Panc1 (cell line): Measurements from ENCODE around the gene SLC25A34. TPM values are rescaled to one million over a fixed set of nuclear protein-coding genes. Genes with fewer than 3 reads are reported as not detected.

ENCODE experiments used
- ATAC-seq: fragments of 200-7000 bp; cut with Tn5 transposase; 2 replicates; pipeline ENCODE4 v1.9.1; 2020; ENCODE audit warnings: mild to moderate bottlenecking, moderate library complexity
- BruUV-seq: library from RNA; stranded (reverse); fragments of 400-500 nt; replicated peaks from 2 replicates; lab custom pipeline; 2021; lab: Mats Ljungman, UMichigan
- CTCF ChIA-PET: fragments of 300-600 bp; sonication (Branson Sonifier 250); formaldehyde crosslinking; loops from one replicate; lab custom pipeline; 2022; ENCODE audit warnings: antibody characterized with exemption; lab: Charles Lee
- POLR2A ChIA-PET: fragments of 300-600 bp; sonication (Branson Sonifier 250); formaldehyde crosslinking; loops from one replicate; lab custom pipeline; 2022; ENCODE audit warnings: antibody characterized with exemption; lab: Charles Lee
- DNase-seq: peaks from one replicate; pipeline ENCODE4 v3.0.0-alpha.2; 2010; ENCODE audit warnings: low read depth, low spot score
- H3K27ac ChIP-seq: 2 replicates; pipeline ENCODE4 v1.5.1; 2011; ENCODE audit warnings: mild to moderate bottlenecking, low read length, inconsistent platforms
- H3K27me3 ChIP-seq: fragments of 200-500 bp; sonication (Bioruptor generic); 2 replicates; pipeline ENCODE4 v1.6.0; 2014; ENCODE audit warnings: low read length, inconsistent platforms; ENCODE audit not compliant: control insufficient read depth, insufficient read depth
- H3K36me3 ChIP-seq: fragments of 200-500 bp; sonication (Bioruptor generic); 2 replicates; pipeline ENCODE4 v1.5.1; 2014; ENCODE audit warnings: inconsistent platforms, mild to moderate bottlenecking, low read length, moderate library complexity; ENCODE audit not compliant: control insufficient read depth, insufficient read depth
- H3K4me1 ChIP-seq: 2 replicates; pipeline ENCODE4 v1.5.1; 2011; ENCODE audit warnings: inconsistent platforms, mild to moderate bottlenecking, low read length, moderate library complexity; ENCODE audit not compliant: control insufficient read depth, insufficient read depth
- H3K4me3 ChIP-seq, 2 experiments: 2 replicates each; pipeline ENCODE4 v1.5.1; 2011 to 2012; ENCODE audit warnings: low read depth in 2 of 2, low read length in 2 of 2, mild to moderate bottlenecking in 2 of 2, inconsistent platforms in 1 of 2, moderate library complexity in 1 of 2
- H3K9me3 ChIP-seq: fragments of 200-500 bp; sonication (Bioruptor generic); 2 replicates; pipeline ENCODE4 v1.5.1; 2014; ENCODE audit warnings: low read depth, mild to moderate bottlenecking, inconsistent platforms, low read length, moderate library complexity; ENCODE audit not compliant: control insufficient read depth, insufficient read depth
- CTCF ChIP-seq: fragments of 450-650 bp; IDR thresholded peaks from 2 replicates; pipeline ENCODE4 v1.5.1; 2017; ENCODE audit warnings: mild to moderate bottlenecking
- POLR2AphosphoS5 ChIP-seq: IDR thresholded peaks from 2 replicates; pipeline ENCODE4 v1.6.1; 2012; ENCODE audit warnings: mild to moderate bottlenecking, low read depth, low read length, moderate library complexity
- SIN3A ChIP-seq: IDR thresholded peaks from 2 replicates; pipeline ENCODE4 v1.6.1; 2012; ENCODE audit warnings: low read depth, mild to moderate bottlenecking, low read length, moderate library complexity, borderline replicate concordance; ENCODE audit not compliant: insufficient read depth
- TCF7L2 ChIP-seq: IDR thresholded peaks from 2 replicates; pipeline ENCODE4 v1.6.1; 2011; ENCODE audit warnings: mild to moderate bottlenecking, low read depth, low read length, inconsistent platforms
- in situ Hi-C: cut with HindIII; loops from 2 replicates; pipeline ENCODE4 v1.10.0; 2016; ENCODE audit warnings: low sequenced_read_pairs, low pct_unique_long_range_greater_than_20kb
- intact Hi-C: fragments of 100-400 bp; cut with micrococcal nuclease; formaldehyde crosslinking; loops from one replicate; pipeline ENCODE4 v1.10.0; 2022; ENCODE audit not compliant: unreplicated experiment
- total RNA-seq: library from RNA; stranded (reverse); gene quantifications from one replicate; pipeline ENCODE4 v1.2.1, GENCODE V29; 2021; ENCODE audit not compliant: unreplicated experiment
- TF ChIP-seq, protein P1 (sequence below), 2 experiments: IDR thresholded peaks; 2 replicates each; pipeline ENCODE4 v1.6.1; 2011 to 2012; ENCODE audit warnings: low read depth in 2 of 2, control low read depth in 1 of 2, low read length in 1 of 2, mild to moderate bottlenecking in 1 of 2, moderate library complexity in 1 of 2; ENCODE audit not compliant: insufficient read depth in 1 of 2

The SLC25A34 gene
- total RNA-seq, 1 experiment from 2014 or later = 0.64 TPM

- ATAC-seq = peak; percentile 43; the same call in 1 of the 2 replicates
- intact Hi-C loops (no loop called here), in situ Hi-C loops (no loop called here)
- no peaks in the 10 kb centered on the region for H3K9me3 ChIP-seq
- no TSS peak for BruUV-seq
- no peaks in the 10 kb centered on the region for H3K27me3 ChIP-seq
- ChIA-PET POLR2A (no interaction called here), CTCF (no interaction called here)
- no peak overlapping the region for H3K4me3 ChIP-seq
- no peak overlapping the region for H3K27ac ChIP-seq
- H3K36me3 ChIP-seq = no peaks in the 10 kb centered on the region
- no peak for DNase-seq
- no peak for TF ChIP-seq SIN3A
- TF ChIP-seq TCF7L2 = no peak
- TF ChIP-seq CTCF = no peak
- TF ChIP-seq, protein P1, sequence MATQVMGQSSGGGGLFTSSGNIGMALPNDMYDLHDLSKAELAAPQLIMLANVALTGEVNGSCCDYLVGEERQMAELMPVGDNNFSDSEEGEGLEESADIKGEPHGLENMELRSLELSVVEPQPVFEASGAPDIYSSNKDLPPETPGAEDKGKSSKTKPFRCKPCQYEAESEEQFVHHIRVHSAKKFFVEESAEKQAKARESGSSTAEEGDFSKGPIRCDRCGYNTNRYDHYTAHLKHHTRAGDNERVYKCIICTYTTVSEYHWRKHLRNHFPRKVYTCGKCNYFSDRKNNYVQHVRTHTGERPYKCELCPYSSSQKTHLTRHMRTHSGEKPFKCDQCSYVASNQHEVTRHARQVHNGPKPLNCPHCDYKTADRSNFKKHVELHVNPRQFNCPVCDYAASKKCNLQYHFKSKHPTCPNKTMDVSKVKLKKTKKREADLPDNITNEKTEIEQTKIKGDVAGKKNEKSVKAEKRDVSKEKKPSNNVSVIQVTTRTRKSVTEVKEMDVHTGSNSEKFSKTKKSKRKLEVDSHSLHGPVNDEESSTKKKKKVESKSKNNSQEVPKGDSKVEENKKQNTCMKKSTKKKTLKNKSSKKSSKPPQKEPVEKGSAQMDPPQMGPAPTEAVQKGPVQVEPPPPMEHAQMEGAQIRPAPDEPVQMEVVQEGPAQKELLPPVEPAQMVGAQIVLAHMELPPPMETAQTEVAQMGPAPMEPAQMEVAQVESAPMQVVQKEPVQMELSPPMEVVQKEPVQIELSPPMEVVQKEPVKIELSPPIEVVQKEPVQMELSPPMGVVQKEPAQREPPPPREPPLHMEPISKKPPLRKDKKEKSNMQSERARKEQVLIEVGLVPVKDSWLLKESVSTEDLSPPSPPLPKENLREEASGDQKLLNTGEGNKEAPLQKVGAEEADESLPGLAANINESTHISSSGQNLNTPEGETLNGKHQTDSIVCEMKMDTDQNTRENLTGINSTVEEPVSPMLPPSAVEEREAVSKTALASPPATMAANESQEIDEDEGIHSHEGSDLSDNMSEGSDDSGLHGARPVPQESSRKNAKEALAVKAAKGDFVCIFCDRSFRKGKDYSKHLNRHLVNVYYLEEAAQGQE (IDR thresholded peaks at IDR 0.05; ENCODE audit: insufficient read depth in 1 of 2, low read depth in 2 of 2, low read length in 1 of 2) = no peak
- TF ChIP-seq POLR2AphosphoS5 = no peak
- peaks cover 3% of the 10 kb centered on the region; the same call in 1 of the 2 replicates for H3K4me1 ChIP-seq
Observed at GRCh38 chr1:15703562-15703961, 32.5 kb upstream of the SLC25A34 start.

- BruUV-seq = no TSS peak
- Histone ChIP-seq H3K9me3 (no peaks in the 10 kb centered on the region), H3K4me1 (peaks cover 3% of the 10 kb centered on the region; the same call in 1 of the 2 replicates), H3K27ac (no peak overlapping the region), H3K36me3 (no peaks in the 10 kb centered on the region), H3K27me3 (no peaks in the 10 kb centered on the region), H3K4me3 (no peak overlapping the region)
- no peak for ATAC-seq
- no peak for DNase-seq
- CTCF ChIA-PET = no interaction called here
- TF ChIP-seq SIN3A = no peak
- no peak for TF ChIP-seq POLR2AphosphoS5
- TF ChIP-seq, protein P1 (IDR thresholded peaks at IDR 0.05; ENCODE audit: insufficient read depth in 1 of 2, low read depth in 2 of 2, low read length in 1 of 2) = no peak
- no peak for TF ChIP-seq CTCF
- no peak for TF ChIP-seq TCF7L2
- in situ Hi-C loops (no loop called here), intact Hi-C loops (no loop called here)
- POLR2A ChIA-PET = interaction anchor here (0.6 kb wide), 1 partner anchor 417 kb away, joined by 4 read pairs; no protein-coding TSS in a partner anchor
Observed at GRCh38 chr1:15704526-15705183, 31.4 kb upstream of the SLC25A34 start.
